ENCODE results near the gene C17orf50.
A peak's percentile ranks its signal among the peaks of the same experiment; 100 is the strongest.
"Not testable (repeated sequence)": the region's sequence is repeated elsewhere in the genome, so short reads cannot be mapped to it uniquely, and the experiment has no call there.

The C17orf50 gene

GRCh38 chr17:35735036-35735805 lies 25.5 kb upstream of the C17orf50 start:
- DNase-seq = no peak

GRCh38 chr17:35736236-35736635 lies 24.5 kb upstream of the C17orf50 start:
- no peak for DNase-seq

- no peak for DNase-seq
Measured at GRCh38 chr17:35738519-35739133, 22.1 kb upstream of the C17orf50 start.

- DNase-seq = peak; percentile 18
Measured at GRCh38 chr17:35740216-35740615, 20.5 kb upstream of the C17orf50 start.

GRCh38 chr17:35740997-35741931 lies 19.4 kb upstream of the C17orf50 start:
- DNase-seq = peak; percentile 33

GRCh38 chr17:35742496-35742895 lies 18.2 kb upstream of the C17orf50 start:
- no peak for DNase-seq

- DNase-seq = no peak
Measured at GRCh38 chr17:35742896-35743477, 17.7 kb upstream of the C17orf50 start.

- DNase-seq = no peak
Measured at GRCh38 chr17:35743626-35744328, 16.9 kb upstream of the C17orf50 start.

- no peak for DNase-seq
Measured at GRCh38 chr17:35744830-35745229, 15.9 kb upstream of the C17orf50 start.

GRCh38 chr17:35745246-35745645 lies 15.4 kb upstream of the C17orf50 start:
- no peak for DNase-seq

GRCh38 chr17:35745749-35746320 lies 14.9 kb upstream of the C17orf50 start:
- DNase-seq = no peak

- peak; percentile 84 for DNase-seq
Measured at GRCh38 chr17:35747540-35748017, 13.1 kb upstream of the C17orf50 start.

- no peak for DNase-seq
Measured at GRCh38 chr17:35748341-35748841, 12.3 kb upstream of the C17orf50 start.

GRCh38 chr17:35748979-35749378 lies 11.7 kb upstream of the C17orf50 start:
- DNase-seq = no peak

- no peak for DNase-seq
Measured at GRCh38 chr17:35749560-35750412, 10.9 kb upstream of the C17orf50 start.

- no peak for DNase-seq
Measured at GRCh38 chr17:35750526-35751395, 9.9 kb upstream of the C17orf50 start.

- not testable (repeated sequence) for DNase-seq
Measured at GRCh38 chr17:35751541-35751940, 9.1 kb upstream of the C17orf50 start.

GRCh38 chr17:35752471-35752870 lies 8.2 kb upstream of the C17orf50 start:
- no peak for DNase-seq

- DNase-seq = no peak
Measured at GRCh38 chr17:35752945-35753764, 7.5 kb upstream of the C17orf50 start, which contains the start of gene GAS2L2. TSS of gene GAS2L2 (minus strand) at chr17:35753239. CDS start at chr17:35752850, 389 bp downstream.
